Stimulated activated CD8-positive, alpha-beta memory T cell treated with anti-CD3 and anti-CD28 coated beads, Interleukin-4, amount 100 ng/mL, for 48 hours (primary cell): ENCODE results near the gene ERC1.

Experiments
- DNase-seq: peaks from one replicate; pipeline ENCODE4 v3.0.0-alpha.2; 2020

Gene ERC1

DNA sequence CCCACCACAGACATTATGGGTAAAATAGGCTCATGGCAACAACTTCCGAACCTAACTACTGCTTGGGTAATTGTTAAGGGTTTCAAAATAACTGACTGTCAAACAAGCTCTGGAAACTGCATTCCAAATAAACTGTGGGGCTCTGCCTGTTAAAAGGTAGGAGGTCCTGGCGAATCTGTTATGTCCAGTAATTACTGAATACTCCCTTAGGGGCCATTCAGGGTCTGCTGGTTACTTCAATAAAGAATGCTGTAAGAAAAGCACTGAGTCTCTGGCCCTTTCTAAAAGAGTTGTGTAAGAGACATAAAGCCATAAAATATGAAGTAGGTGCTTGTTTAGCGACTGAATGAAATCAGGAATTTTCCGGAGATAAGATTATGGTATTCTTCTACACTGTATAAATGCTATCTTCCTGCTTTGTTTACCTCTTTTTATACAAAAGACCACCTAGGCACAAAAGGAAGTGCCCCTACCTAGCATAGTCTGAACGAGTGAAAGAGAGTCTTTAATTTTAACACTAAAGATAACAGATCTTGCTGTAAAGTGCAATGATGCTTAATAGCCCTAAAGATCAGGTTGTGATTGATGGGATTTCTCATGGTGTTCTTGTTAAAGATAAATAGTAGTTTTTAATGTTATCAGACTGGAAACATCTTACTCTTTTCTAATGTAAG lies 475.6 kb downstream of the ERC1 start:
- DNase-seq, result no peak

DNA sequence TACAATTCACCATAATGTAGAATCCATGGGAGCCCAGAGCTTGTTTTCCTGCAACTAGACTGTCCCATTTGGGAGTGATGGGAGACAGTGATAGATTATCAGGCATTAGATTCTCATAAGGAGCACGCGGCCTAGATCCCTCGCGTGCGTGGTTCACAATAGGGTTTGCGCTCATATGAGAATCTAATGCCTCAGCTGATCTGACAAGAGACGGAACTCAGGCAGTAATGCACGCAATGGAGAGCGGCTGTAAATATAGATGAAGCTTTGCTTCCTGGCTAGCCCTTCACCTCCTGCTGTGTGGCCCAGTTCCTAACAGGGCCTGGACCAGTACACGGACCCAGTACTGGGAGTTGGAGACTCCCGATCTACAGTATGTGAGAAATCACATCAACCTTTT lies 476.7 kb downstream of the ERC1 start:
- no peak for DNase-seq

DNA sequence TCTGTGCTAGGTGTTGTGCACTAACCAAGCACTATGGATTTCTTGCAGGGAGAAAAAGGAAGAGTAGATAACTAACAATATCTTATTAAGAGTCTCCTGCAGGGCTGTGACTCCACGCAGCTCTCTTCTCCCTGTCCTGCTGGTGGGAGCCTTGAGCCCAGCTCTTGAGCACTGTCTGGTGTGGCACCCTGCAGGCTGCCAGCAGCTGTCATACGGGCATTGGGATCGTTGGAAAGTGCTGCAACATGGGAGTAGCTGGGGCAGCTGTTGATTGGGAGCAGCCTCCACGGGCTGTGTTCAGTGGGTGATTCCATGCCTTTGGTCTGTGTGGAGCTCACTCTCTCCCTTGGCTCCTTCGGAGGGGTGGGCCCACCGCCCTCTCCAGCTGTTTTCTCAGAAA lies 478.0 kb downstream of the ERC1 start:
- no peak for DNase-seq

DNA sequence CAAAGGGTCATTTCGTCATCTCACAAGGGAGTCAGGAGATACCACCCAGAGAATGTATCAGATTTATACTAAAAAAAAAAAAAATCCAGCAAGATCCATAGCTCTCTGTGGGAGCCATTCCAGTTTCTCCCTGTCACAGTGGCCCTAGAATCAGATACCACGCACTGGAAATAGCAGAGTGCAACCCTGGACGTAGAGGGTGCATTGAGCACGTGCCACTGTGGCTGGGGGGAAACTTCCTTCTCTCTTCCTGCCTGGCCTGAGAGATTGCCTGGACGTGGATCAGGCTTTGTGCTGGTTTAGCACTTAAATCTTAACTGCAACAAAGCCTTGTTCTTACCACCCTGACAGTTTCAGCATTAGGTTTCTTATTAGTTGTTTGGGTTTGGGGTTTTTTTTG lies 479.0 kb downstream of the ERC1 start:
- no peak for DNase-seq

DNA sequence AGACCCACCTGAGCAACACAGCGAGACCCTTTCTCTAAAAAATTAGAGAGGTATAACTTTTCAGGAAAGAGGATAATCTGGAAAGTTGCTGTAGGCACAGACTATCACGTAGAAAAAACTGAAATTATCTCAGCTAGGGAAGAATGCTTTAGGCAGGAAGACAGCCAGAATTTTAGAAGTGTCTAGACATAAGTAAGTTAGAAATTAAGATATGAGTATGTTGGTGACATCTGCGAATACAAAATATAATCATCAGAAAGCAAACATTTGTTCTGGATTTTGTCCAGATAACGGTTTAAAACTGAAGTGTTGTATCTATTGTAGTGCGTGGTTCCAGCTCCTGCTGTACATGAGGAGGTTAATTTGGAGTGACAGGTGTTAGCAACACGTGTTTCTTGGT lies 480.2 kb downstream of the ERC1 start:
- no peak for DNase-seq

DNA sequence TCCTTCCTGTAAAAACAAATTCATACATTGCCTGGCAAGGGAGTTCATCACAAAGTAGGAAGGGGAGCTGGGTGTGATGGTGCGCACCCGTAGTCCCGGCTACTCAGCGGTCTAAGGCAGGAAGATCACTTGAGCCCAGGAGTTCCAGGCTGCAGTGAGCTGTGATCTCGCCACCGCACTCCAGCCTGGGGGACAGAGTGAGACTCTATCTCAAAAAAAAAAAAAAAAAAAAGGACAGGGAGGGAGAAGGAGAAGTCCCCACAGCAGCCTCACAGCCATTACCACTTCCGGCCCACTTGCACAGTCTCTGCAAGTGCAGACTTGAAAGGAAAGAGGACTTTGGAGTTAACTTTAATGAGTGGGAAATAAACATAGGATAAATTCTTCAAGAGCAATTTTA lies 482.4 kb downstream of the ERC1 start:
- DNase-seq, result peak; percentile 45

DNA sequence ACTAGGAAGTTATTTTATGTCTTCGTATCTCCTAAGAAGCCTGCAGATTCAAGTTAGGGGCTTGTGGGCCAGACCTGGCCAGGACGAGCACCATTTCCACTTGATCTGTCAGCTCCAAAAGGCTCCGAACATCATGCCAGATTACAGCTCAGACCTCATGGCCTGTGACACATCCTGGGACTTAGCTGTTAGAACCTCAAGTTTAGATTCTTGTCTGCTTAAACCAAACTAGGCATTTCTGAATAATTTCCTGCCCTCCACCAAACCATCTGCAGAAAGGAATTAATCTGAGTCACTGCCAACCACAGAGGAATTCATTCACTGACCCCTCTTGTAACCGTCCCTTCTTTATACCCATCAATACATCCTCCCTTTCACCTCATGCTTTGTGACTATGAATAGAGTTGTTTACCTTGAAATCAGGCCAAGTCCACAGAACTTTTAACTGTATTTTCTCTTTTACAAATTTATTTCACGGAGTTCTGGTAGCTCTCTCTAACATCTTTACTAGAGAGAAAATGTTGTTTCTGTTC lies 483.1 kb downstream of the ERC1 start:
- peak; percentile 41 for DNase-seq

DNA sequence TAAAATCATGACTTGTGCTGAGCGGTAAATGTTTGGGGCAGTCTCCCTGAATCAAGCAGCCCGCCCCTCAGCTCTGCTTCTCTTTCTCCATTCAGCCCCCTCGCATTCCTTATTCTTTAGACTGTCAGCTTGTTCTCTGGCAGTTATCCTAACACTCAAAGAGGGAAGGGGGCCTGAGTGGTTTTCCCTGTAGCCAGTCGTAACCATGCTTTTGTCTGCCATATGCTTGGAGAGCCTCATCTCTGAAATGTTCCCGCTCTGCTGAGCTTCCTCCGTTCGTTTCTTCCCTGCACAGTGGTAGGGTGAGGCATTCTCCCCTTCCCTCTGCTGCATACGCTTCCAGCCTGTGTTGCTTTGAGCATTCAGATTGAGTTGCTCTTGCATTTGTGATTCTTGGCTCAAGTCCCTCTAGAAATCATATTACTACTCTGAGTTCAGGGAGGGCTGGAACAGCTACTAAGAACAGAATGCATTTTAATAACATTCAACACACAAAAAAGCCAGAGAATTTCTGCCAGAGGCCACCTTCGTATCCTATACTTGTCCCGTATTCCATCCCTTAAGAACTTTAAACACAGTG lies 483.6 kb downstream of the ERC1 start:
- DNase-seq, result no peak

DNA sequence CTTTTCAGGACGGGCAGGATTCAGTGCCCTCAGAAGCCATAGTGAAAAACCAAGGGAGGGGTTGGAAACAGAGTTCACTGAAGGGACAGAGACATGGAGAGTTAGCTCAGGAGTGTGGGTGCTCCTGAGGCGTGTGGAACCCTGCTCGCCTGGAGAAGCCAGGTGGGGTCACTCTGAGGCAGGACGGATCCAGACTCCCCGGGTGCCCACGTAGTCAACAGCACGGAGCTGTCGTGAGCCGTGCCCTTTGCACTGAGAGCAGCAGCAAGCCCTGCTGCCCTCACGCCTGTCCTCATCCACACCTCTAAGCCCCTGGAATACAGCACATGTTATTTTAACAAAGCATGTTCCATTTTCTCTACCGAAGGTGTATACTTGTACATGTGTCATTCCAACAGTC lies 488.6 kb downstream of the ERC1 start:
- DNase-seq, result no peak

DNA sequence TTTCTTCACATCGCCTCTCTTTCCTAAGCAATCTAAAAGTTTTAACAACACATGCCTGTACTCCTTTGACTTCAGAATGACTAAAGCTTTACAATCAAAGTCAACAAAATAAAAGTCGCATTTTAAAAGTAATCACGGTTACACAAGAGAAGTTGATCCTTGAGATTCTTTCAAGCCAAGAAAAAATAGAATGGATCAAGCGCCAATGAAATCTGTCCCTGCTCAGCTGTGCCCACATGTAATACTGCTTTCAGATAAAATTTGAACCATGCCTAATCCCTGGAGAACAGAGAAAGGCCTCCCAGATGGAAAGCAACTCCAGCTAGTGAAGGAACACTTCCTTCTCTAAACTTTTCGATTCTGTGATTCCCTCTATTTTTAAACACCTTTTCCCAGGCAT lies 490.3 kb downstream of the ERC1 start:
- no peak for DNase-seq

DNA sequence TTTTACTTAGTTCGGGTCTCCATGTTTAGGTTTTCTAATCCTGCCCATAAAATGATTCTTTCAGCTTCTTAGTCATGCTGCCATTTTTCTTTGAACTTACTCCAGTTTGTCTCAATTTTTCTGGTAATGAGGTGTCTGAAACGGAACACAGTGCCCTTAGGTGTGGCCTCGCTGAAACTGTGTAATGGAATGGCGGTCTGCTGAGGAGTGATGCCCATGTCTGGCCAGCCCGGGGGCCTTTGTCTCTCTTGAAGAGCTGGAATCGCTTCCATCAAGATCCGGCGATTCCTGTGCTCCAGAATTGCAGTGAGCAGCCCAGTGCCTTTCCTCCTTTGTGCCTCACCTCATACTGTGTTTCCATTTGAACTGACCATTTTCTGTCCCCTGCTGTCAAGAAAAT lies 490.9 kb downstream of the ERC1 start:
- no peak for DNase-seq

DNA sequence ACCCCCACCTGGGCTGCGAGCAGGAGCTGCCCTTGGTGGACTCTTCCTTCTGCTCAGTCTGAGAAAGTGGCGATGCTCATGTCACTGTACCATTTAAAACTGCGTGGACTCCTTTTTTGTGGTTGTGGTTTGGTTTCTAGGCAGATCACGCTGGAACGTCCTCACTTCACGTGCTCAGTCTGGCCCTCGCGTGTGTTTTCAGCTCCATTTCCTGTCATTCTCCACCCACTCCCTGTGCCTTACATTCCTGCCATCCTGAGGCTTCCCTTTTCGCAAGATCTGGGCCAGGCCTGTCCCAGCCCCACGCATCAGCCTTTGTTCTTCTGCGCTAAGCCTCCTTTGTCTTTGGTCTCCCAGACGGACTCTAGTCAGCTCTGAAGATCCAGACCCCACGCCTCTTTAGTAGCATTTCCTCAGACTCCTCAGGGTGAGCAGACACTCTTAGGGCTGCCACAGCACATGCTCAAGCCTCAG lies 497.9 kb downstream of the ERC1 start:
- DNase-seq, result no peak

DNA sequence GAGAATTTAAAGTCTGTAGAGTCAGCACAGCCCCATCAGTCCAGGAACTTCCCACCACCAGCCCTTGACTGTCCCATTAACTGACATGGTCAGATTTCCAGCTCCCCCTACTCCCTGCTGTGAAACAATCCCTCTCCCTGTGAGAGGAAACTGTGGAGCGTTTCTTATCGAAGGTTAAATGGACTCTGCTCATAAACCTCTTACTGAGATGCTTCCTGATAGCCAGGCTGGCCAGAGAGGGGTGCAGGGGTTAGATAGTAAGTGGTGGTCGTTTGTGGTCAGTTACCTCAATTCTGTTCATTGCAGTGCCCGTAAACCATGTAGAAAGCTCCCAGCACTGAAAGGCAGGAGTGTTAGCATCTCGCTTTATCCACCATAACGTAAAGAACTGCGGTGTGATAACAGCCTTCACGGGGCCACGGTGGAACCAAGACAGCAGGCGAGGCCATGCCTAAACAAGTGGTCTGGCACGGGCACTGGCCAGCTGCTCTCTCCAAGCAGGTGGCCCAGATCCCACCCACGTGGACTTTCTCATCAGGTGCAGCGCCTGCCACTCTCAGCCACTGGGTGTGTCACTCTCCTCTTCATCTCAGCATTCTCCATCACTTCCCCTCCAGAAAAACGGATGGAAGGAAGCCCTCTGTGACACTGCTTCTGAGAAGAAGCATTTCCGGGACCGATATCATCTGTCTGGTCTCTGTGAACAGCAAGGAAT lies 501.1 kb downstream of the ERC1 start:
- DNase-seq, result no peak

DNA sequence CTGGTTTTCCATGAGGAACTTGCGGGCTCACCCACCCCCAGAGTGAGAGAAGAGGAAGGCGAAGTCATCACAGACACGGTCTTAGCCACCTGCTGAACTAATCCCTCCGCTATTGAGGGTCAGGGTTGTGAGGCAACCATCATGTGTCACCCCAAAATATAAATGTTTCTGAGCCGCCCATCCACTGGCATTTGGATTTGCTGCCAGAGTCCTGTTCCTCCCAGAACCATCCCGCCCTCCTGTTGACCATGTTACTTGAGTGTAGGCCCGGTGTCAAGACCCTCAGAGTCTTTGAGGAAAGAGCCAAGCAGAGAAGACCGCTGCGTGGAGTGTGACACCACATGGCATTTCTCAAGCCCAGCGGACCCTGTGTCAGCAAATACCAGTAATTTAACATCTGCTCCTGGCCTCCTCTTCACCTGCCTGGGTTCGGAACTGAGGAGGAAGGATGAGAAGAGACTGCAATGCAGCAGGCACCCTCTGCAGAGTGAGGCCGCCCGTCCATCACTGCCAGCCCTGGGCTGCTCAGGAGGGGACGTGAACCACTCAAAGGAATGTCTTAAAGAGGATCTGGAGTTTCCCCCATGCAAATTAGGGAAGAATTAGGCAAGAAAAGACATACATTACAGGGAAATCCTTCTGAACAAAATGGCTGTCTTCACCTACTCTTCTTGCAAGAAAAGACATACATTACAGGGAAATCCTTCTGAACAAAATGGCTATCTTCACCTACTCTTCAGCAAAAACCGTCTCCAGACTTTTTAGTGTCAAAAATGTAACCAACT lies 502.9 kb downstream of the ERC1 start:
- no peak for DNase-seq

DNA sequence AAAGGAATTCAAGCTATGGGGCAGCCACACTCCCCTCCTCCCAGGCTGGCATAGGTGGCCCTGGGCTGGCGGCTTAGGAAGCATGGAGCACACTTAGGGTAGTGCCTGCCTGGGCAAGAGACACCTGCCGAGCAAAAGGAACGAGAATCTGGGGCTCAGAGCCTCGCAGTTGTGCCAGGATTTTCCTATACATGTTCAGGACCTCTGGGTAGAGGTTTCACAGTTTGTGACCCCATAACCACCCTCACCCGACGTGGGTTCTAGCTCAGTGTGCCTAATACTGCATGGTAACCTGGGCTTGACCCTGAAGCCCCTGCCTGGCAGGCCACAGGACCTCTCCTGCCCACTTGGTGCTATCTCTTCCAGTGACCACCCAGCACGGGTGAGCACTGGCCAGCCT lies 503.8 kb downstream of the ERC1 start:
- DNase-seq, result no peak

DNA sequence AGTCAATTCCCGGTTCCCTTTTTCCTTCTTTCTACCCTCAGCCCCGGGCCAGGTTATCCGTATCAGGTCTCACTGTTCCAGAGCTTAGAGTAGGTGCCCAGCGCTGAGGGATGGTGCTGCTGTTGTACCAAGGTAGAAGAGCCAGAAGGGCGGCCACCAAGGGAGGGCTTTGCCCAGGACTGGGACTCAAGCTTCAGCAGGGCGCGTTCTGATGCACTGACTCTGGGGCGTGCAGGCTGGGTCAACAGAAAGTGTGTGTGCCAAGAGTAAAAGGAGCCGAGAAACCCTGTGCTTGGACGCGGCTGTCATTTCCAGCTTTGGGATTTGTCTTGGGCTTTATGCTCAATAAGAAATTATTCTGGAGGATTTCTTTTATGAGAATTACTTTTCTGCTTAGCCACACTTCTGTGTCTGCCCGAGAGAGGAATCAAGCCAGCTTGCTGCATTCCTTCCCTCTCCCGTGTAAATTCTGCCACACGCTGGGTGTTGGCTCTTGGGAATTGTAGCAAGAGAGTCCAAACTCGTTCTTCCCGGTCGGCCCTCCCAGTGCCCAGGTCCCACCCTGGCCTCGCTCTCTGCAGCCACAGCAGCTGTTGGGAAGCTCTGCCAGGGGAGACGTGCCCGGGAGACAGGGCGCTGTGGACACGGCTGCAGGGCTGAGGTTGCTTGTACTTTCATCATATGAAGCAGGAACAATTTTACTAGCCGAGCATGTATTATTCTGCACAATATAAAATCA lies 505.3 kb downstream of the ERC1 start:
- no peak for DNase-seq

DNA sequence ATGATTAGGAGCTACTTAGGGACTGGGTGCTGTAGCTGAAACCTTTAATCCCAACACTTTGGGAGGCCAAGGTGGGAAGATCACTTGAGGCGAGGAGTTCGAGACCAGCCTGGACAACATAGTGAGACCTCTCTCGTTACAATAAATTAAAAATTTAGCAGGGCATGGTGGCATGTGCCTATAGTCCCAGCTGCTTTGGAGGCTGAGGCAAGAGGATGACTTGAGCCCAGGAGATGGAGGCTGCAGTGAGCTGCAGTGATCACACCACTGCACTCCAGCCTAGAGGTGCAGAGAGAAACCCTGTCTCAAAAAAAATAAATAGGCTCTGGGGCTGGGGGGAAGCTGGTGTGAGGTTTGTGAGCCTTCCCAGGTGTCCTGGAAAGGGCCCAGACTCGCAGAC lies 506.1 kb downstream of the ERC1 start:
- DNase-seq, result no peak

DNA sequence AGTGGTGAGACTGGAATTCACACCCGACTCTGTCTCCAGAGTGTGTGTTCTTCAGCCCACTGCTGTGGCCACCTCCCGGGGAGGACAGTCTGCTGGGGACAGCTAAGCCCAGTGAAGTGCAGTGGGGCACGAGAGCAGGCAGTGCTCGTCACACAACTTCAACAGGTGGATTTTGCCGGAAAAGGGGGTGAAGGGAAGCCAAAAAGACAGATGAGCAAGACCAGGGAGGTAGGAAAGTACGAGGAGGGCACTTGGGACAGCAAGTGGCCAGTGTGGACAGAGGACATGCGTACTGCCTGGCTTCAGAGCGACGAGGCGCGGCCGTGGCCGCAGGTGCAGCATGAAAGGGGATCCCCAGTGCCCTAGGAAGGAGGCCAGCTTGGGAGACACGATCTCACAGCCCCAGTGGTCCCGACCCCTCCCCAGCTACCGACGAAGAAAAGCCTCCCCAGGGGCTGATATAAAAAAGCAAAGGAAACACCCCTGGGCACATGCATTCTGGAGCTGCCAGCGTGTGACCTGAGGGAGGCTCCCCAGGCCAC lies 507.2 kb downstream of the ERC1 start:
- no peak for DNase-seq

DNA sequence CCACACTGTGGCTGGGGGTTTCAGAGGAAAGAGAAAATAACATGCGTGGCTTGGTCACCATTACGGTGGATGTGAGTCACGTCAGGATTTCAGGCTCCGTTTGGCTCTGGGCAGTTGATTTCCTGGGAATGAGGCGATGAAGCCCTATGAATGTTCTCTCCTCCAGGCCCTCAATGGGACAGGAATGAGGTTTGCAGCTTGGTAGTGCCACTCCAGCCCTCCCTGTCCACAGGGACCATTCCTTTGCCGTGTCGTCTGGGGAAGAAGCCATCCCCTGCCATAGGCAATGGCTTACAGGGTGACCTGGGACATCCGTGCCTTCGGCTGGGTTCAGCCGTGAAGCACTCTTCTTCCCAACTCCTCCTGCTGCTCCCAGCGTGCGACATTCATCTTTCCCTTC lies 508.3 kb downstream of the ERC1 start:
- no peak for DNase-seq

DNA sequence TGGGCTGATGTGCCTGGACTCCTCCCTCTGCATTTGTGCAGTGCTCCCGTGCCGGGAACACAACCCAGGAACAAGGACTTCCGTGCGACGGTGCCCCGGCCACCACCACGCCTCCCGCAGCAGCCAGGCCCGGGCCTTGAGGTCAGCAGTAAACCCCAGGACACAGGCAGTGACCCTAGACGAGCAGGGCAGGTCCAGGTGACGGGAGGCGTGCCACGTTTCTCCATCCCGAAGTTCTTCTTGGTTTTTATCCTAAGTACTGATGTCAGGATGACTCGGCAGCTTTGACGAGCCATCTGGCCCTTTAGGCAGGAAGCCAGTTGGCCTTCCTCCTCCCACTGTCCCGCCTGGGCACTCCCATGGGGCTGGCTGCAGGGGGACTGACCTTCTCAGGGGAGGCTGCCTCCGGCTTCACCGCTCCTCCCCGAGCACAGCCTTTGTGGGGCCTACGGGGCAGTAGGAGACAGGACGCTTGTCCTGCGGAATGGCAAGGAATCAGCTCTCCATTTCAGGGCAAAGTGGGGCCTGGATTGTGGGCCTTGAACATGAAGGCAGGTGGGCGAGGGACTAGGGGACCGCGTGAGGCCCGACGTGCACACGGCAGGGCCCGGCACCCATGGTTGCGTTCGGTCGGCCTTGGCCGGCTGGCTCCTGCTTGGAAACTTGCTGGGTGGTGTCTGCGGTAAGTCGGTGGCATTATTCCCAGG lies 509.2 kb downstream of the ERC1 start:
- no peak for DNase-seq

DNA sequence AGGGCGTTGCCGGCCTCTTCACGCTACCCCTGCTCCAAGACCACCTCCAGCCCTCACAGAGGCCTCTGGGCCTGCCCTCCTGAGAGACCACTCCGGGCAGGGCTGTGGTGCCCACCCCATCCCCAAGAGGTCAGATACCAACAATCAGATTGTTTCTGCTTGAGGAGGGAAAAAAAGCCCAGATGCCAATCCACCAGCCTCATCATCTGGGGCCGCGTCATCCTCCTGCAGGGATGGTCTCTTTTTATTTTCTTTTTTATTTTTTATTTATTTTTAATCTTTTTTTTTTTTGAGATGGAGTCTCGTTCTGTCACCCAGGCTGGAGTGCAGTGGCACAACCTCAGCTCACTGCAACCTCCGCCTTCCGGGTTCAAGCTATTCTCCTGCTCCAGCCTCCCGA lies 510.0 kb downstream of the ERC1 start:
- no peak for DNase-seq
